Keratinocyte (primary cell): ENCODE results near the gene ATP6V0E1. TPM values are rescaled to one million over a fixed set of nuclear protein-coding genes. Genes with fewer than 3 reads are reported as not detected.

Experiments
- DNase-seq: peaks from one replicate; pipeline ENCODE4 v3.0.0-alpha.2; 2011; ENCODE audit warnings: low read depth, missing footprints, low spot score
- FAIRE-seq: peaks from 2 replicates; lab custom pipeline; 2011; peaks lifted over from hg19 to GRCh38; lab: Jason Lieb, UNC
- H2AFZ ChIP-seq: 2 replicates; pipeline ENCODE4 v1.6.0; 2012; ENCODE audit warnings: low read length, control low read depth, inconsistent platforms; ENCODE audit not compliant: control insufficient read depth
- H3K27ac ChIP-seq: 2 replicates; pipeline ENCODE4 v1.5.1; 2011; ENCODE audit warnings: low read length; ENCODE audit not compliant: control insufficient read depth, insufficient read depth
- H3K27me3 ChIP-seq: 3 replicates; pipeline ENCODE4 v1.6.0; 2011; ENCODE audit warnings: low read length; ENCODE audit not compliant: control insufficient read depth, insufficient read depth; ENCODE audit errors: extremely low read depth
- H3K36me3 ChIP-seq, 2 experiments: 2 replicates in 1 of 2; 3 replicates in 1 of 2; pipeline ENCODE4 v1.5.1; 2011; ENCODE audit warnings: low read length in 2 of 2, mild to moderate bottlenecking in 1 of 2; ENCODE audit not compliant: control insufficient read depth in 2 of 2, insufficient read depth in 2 of 2; ENCODE audit errors: extremely low read depth in 1 of 2
- H3K4me1 ChIP-seq: 3 replicates; pipeline ENCODE4 v1.5.1; 2011; ENCODE audit warnings: low read length; ENCODE audit not compliant: control insufficient read depth, insufficient read depth; ENCODE audit errors: extremely low read depth
- H3K4me2 ChIP-seq: 3 replicates; pipeline ENCODE4 v1.6.0; 2011; ENCODE audit warnings: low read depth, low read length; ENCODE audit not compliant: control insufficient read depth, insufficient read depth; ENCODE audit errors: extremely low read depth
- H3K4me3 ChIP-seq, 3 experiments: fragments of 200-600 bp in 1 of 3; sonication (generic) in 1 of 3; 2 replicates in 2 of 3; 3 replicates in 1 of 3; pipeline ENCODE4 v1.5.1; 2011 to 2016; ENCODE audit warnings: low read length in 3 of 3, mild to moderate bottlenecking in 3 of 3, control low read depth in 2 of 3, inconsistent platforms in 1 of 3, low read depth in 1 of 3, mixed read lengths in 1 of 3, mixed run types in 1 of 3, moderate library complexity in 1 of 3; ENCODE audit not compliant: control insufficient read depth in 2 of 3, insufficient read depth in 2 of 3; ENCODE audit errors: extremely low read depth in 1 of 3
- H3K79me2 ChIP-seq: 2 replicates; pipeline ENCODE4 v1.6.0; 2012; ENCODE audit warnings: low read length; ENCODE audit not compliant: control insufficient read depth, insufficient read depth
- H3K9ac ChIP-seq: 3 replicates; pipeline ENCODE4 v1.6.0; 2011; ENCODE audit warnings: low read length; ENCODE audit not compliant: control insufficient read depth, insufficient read depth; ENCODE audit errors: extremely low read depth
- H3K9me1 ChIP-seq: 3 replicates; pipeline ENCODE4 v1.6.0; 2011; ENCODE audit warnings: low read length; ENCODE audit not compliant: control insufficient read depth, insufficient read depth; ENCODE audit errors: extremely low read depth
- H3K9me3 ChIP-seq: 2 replicates; pipeline ENCODE4 v1.5.1; 2012; ENCODE audit warnings: low read depth, low read length; ENCODE audit not compliant: control insufficient read depth
- H4K20me1 ChIP-seq: 3 replicates; pipeline ENCODE4 v1.6.0; 2011; ENCODE audit warnings: low read length; ENCODE audit not compliant: control insufficient read depth, insufficient read depth; ENCODE audit errors: extremely low read depth
- EZH2 ChIP-seq: IDR thresholded peaks from one replicate; pipeline ENCODE4 v1.6.1; 2012; ENCODE audit warnings: inconsistent platforms, mild to moderate bottlenecking, low read length, moderate library complexity
- dilution Hi-C: fragments of 300-500 bp; cut with MboI; formaldehyde crosslinking; loops from one replicate; pipeline ENCODE4 v1.7.0; 2020; ENCODE audit warnings: low sequenced_read_pairs; ENCODE audit not compliant: extremely low pct_ligation_motif_present
- polyA plus RNA-seq, 5 experiments: library from polyadenylated mRNA; depleted of rRNA in 3 of 5; stranded (reverse) in 3 of 5; stranded (forward) in 1 of 5; unstranded in 1 of 5; fragments of >200 nt; gene quantifications; 1 replicate in 1 of 5; 2 replicates in 3 of 5; 3 replicates in 1 of 5; pipeline versions ENCODE4 v1.2.1 to v1.2.3, GENCODE V29; 2011 to 2012; ENCODE audit warnings: missing spikeins in 2 of 5, low read depth in 1 of 5, low replicate concordance in 1 of 5
- TF ChIP-seq, protein P1 (sequence below), 3 experiments: IDR thresholded peaks in 1 of 3; conservative IDR thresholded peaks in 1 of 3; optimal IDR thresholded peaks in 1 of 3; 2 replicates in 2 of 3; 3 replicates in 1 of 3; pipeline versions ENCODE3 to v1.5.1; 2011; ENCODE audit warnings: low read length in 3 of 3, mild to moderate bottlenecking in 3 of 3, moderate library complexity in 2 of 3, control low read depth in 1 of 3, inconsistent platforms in 1 of 3; ENCODE audit not compliant: insufficient read depth in 2 of 3; ENCODE audit errors: extremely low read depth in 1 of 3

The ATP6V0E1 gene
- polyA plus RNA-seq, 1 donor (not counting 4 experiments of a cell fraction or from before 2014, with no cell fraction given): 533 TPM

DNA sequence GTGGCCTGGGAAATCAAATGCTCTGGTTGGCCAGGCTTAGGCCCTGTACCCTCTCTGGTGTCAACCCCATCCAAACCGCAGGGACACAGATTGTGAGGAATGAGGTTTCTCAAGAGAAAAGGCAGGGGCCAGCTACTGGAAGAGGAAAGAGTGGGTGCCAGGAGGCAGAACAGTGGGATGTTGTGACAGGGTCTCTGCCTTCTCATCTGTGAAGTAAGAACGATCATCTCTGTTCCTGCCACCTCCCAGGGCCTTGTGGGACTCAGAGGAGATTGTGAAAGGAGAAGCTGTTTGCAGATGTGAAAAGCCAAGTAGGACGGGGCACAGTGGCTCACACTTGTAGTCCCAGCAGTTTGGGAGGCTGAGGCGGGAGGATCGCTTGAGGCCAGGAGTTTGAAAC, 47.2 kb upstream of the ATP6V0E1 start:
- no peak for DNase-seq
- Histone ChIP-seq H4K20me1 (no peaks in the 10 kb centered on the region), H3K27ac (no peak overlapping the region), H3K27me3 (no peaks in the 10 kb centered on the region), H3K9me1 (peaks cover 2% of the 10 kb centered on the region), H3K4me3 (no peak overlapping the region), H3K79me2 (no peaks in the 10 kb centered on the region), H2AFZ (no peak overlapping the region), H3K9ac (no peak overlapping the region), H3K36me3 (peaks cover 14 to 20% of the 10 kb centered on the region in 2 experiments), H3K4me1 (peaks cover 3% of the 10 kb centered on the region), H3K4me2 (no peak overlapping the region), H3K9me3 (no peaks in the 10 kb centered on the region)
- dilution Hi-C loops: no loop called here
- no peak for FAIRE-seq
- no peak for TF ChIP-seq EZH2
- TF ChIP-seq, protein P1, sequence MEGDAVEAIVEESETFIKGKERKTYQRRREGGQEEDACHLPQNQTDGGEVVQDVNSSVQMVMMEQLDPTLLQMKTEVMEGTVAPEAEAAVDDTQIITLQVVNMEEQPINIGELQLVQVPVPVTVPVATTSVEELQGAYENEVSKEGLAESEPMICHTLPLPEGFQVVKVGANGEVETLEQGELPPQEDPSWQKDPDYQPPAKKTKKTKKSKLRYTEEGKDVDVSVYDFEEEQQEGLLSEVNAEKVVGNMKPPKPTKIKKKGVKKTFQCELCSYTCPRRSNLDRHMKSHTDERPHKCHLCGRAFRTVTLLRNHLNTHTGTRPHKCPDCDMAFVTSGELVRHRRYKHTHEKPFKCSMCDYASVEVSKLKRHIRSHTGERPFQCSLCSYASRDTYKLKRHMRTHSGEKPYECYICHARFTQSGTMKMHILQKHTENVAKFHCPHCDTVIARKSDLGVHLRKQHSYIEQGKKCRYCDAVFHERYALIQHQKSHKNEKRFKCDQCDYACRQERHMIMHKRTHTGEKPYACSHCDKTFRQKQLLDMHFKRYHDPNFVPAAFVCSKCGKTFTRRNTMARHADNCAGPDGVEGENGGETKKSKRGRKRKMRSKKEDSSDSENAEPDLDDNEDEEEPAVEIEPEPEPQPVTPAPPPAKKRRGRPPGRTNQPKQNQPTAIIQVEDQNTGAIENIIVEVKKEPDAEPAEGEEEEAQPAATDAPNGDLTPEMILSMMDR (optimal IDR thresholded peaks at IDR 0.05 in 1 of 3, IDR thresholded peaks at IDR 0.05 in 1 of 3, conservative IDR thresholded peaks at IDR 0.05 in 1 of 3; ENCODE audit: extremely low read depth in 1 of 3, insufficient read depth in 2 of 3, low read length in 3 of 3): no peak

DNA sequence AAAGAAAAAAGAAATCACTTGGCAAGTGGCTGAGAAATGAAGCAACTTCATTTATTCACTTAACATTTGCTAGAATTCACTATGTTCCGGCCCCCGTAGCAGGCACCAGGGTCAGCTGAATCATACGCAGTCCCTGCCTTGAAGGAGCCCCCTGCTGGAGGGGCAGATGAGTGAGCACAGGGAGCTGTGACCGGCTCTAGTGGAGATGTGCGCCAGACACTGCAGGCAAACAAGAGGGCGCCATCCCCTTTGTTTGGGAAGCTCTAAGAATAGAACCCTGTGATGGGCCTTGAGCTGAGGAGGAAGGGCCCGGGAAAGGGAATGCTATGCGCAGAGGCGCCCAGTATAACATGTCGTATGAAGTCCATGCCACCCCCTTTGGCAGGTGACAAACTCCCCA, 44.5 kb upstream of the ATP6V0E1 start:
- Histone ChIP-seq H3K9me3 (no peaks in the 10 kb centered on the region), H3K4me1 (no peaks in the 10 kb centered on the region), H3K9ac (no peak overlapping the region), H3K4me2 (no peak overlapping the region), H2AFZ (no peak overlapping the region), H3K36me3 (peaks cover 8 to 22% of the 10 kb centered on the region in 2 experiments), H3K27me3 (no peaks in the 10 kb centered on the region), H4K20me1 (no peaks in the 10 kb centered on the region), H3K27ac (no peak overlapping the region), H3K9me1 (no peaks in the 10 kb centered on the region), H3K4me3 (no peak overlapping the region), H3K79me2 (no peaks in the 10 kb centered on the region)
- no peak for TF ChIP-seq EZH2
- TF ChIP-seq, protein P1 (optimal IDR thresholded peaks at IDR 0.05 in 1 of 3, IDR thresholded peaks at IDR 0.05 in 1 of 3, conservative IDR thresholded peaks at IDR 0.05 in 1 of 3; ENCODE audit: extremely low read depth in 1 of 3, insufficient read depth in 2 of 3, low read length in 3 of 3): peak; percentile 13 to 55 (median 34)
- FAIRE-seq: no peak
- no peak for DNase-seq
- dilution Hi-C loops: no loop called here
